WI38 (cell line): ENCODE results near the gene GH2.
"Not testable (repeated sequence)": the region's sequence is repeated elsewhere in the genome, so short reads cannot be mapped to it uniquely, and the experiment has no call there.

Experiments
- H3K4me3 ChIP-seq: 2 replicates; pipeline ENCODE4 v1.5.1; 2011; ENCODE audit warnings: low read depth, mild to moderate bottlenecking, control low read depth, low read length
- TF ChIP-seq, protein P1 (sequence below): IDR thresholded peaks from 2 replicates; pipeline ENCODE4 v1.5.1; 2012; ENCODE audit warnings: low read depth, mild to moderate bottlenecking, control low read depth, low read length

The GH2 gene

DNA sequence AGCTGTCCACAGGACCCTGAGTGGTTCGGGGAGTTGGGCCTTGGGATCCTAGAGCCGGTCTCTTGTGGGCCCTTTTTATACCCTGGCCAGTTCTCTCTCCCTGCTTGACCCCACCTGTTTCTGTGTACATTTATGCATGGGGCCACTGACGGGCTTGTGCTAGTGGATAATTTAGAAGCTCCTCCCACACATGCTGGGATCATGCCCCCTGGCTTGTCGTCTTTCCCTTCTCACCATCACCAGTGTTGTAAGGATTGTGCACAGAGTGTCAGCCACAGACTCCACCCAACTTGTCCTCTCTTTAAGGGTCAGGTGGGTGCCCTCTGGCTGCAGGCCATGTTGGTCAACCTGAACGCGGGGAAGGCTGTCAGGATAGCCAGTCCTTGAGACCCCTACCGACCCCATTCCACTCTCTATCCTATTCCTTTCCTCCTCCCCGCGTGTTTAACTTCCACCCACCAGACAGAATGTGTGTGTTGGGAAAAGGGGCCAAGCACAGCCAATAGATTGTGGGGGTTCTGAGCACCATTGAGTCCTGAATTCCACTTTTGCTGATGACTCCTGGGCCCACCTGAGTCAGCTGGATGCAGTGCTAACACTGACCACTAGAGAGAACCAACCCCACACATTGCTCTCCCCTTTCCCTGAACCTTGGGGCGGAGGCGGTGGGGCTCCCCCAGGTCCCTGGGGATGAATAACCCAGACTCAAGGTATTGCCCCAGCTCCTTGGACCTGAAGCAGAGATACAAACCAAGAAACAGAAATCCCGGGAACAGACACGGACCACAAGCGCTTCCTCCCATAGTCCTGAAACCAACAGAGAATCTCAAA, 15.0 kb upstream of the GH2 start, which contains the start of gene CSH1:
Gene CSH1, minus strand, starts transcription at position 51 of the 831 bp plus-strand sequence. CDS start 63 bp downstream, outside the sequence.
- not testable (repeated sequence) for H3K4me3 ChIP-seq

DNA sequence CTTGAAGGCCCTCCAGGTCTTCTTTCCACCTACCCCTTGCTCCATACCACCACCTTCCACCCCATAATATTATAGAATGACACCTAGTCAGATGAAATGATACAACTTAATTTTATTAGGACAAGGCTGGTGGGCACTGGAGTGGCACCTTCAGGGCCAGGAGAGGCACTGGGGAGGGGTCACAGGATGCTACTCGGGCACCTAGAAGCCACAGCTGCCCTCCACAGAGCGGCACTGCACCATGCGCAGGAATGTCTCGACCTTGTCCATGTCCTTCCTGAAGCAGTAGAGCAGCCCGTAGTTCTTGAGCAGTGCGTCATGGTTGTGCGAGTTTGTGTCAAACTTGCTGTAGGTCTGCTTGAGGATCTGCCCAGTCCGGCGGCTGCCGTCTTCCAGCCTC, 13.1 kb upstream of the GH2 start:
- not testable (repeated sequence) for H3K4me3 ChIP-seq

DNA sequence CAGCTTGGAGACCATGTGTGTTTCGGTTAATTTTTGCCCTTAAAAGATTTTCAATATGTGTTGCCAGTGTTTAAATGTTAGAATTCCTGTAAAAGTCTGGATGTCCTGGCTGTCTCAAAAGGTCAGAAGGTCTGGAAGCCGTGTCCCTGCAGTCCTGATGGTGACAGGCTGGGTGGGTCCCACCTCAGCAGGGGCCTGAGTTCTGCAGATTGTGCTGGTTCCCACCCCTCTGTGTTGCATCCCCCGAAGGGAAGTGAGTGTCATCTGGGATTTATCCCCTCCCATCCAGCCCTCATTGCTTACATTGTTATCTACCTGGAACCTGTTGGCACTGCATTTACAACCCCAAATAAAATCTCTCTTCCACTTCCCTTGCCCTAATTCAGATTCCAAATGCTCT, 12.3 kb upstream of the GH2 start:
- H3K4me3 ChIP-seq = not testable (repeated sequence)

DNA sequence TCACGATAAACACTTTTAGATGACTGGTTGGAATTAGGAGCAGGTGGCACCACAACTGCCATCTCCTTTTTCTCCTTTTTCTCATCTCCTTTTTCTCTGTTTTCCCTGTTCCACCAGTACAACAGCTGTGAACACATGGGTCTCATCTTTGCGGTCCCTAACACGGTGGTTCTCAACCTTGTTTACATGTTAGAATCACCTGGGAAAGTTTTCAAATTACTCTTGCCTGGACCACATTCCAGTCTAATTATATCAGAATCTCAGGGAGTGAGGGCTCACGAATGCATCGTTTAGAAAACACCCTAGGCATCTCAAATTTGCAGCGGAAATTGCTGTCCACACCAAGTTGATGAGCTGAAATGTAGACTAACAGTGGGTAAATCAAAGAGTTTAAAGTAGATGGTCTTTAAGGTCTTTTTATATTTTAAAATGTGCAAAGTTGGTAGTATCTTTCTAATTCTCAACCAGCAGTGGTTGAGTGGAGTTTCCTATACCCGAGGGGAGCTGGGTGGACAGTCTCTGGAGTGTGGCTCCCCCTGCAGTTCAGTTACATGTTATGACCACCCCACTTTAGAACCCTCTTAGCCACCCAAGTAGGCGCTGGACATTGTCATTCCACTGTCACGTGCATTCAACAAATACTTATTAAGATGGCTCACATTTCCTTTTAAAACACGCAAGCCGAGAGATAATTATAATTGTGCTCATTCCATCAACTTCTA, 10.7 kb upstream of the GH2 start:
- not testable (repeated sequence) for H3K4me3 ChIP-seq

DNA sequence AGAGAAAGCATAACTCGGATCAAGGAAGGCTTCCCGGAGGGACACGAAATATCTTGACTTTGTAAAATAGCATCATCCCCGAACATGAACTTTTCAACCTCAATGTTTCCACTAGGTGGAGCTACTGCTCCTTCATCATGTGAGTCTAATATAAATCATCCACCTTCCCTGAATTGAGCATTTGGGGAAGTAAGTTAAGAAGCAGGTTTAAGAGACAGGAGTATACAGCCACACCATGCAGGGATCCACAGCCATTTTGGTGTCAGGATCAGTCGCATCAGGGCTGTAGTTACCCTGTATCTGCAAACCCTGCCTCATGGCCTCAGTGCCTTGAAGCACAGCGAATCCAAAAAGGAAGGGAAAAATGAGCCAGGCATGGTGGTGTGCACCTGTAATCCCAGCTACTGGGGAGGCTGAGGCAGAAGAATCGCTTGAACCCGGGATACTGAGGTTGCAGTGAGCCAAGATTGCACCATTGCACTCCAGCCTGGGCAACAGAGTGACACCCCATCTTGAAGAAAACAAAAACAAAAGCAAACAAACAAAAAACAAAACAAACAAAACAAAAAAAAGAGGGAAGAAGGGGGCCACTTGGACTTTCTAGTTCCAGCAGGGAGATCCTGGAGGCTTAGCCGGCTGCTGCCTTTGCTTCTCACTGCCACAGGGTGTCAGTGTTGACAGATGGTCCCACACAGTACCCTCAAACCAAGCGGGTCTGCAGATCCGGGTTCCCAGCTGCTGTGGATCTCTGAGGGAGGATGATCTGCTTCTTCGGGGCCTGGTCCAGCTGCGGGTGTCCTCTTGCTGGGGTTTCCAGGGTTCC, 7.5 kb upstream of the GH2 start:
- H3K4me3 ChIP-seq = not testable (repeated sequence)
- TF ChIP-seq, protein P1, sequence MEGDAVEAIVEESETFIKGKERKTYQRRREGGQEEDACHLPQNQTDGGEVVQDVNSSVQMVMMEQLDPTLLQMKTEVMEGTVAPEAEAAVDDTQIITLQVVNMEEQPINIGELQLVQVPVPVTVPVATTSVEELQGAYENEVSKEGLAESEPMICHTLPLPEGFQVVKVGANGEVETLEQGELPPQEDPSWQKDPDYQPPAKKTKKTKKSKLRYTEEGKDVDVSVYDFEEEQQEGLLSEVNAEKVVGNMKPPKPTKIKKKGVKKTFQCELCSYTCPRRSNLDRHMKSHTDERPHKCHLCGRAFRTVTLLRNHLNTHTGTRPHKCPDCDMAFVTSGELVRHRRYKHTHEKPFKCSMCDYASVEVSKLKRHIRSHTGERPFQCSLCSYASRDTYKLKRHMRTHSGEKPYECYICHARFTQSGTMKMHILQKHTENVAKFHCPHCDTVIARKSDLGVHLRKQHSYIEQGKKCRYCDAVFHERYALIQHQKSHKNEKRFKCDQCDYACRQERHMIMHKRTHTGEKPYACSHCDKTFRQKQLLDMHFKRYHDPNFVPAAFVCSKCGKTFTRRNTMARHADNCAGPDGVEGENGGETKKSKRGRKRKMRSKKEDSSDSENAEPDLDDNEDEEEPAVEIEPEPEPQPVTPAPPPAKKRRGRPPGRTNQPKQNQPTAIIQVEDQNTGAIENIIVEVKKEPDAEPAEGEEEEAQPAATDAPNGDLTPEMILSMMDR = peak; percentile 39; the same call in 1 of the 2 replicates

DNA sequence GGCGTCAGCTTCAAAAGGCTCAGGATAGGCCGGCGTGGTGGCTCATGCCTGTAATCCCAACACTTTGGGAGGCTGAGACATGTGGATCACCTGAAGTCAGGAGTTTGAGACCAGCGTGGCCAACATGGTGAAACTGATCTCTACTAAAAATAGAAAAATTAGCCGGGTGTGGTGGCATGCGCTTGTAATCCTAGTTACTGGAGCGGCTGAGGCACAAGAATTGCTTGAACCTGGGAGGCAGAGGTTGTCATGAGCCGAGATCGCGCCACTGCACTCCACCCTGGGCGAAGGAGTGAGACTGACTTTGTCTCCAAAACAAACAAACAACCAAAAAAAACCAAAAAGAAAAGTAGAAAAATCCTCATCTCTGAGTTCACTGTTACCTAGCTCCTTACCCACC, 3.4 kb upstream of the GH2 start:
- H3K4me3 ChIP-seq = not testable (repeated sequence)

DNA sequence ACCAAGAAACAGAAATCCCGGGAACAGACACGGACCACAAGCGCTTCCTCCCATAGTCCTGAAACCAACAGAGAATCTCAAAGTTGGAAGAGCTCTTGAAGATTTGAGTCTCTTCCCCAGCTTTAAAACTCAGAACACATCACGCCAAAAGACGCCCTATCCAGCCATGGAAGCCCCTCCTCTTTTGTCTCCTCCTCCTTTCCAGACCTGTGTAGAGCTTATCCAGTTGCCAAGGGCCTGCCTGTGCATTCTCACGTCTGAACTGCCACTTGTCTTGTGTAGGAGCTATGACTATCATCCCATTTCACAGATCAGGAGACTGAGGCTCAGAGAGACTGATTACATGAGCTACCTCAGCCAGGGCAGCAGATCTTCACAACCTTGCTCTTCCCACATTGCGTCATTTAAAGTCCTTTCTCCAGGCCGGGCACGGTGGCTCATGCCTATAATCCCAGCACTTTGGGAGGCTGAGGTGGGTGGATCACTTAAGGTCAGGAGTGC, 932 bp upstream of the GH2 start:
- H3K4me3 ChIP-seq = not testable (repeated sequence)

DNA sequence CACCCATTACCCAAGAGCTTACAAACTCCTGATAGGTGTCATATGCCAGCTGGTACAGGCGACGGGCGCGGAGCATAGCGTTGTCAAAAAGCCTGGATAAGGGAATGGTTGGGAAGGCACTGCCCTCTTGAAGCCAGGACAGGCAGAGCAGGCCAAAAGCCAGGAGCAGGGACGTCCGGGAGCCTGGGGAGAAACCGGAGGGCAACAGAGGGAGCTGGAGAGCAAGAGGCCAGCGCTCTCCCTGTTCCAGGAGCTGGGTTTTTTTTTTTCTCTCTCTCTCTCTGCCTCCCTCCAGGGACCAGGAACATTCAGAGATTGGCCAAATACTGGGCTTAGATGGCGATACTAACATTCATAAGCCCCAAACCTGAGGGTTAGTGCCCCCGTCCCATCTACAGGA, 407 bp downstream of the GH2 start:
- H3K4me3 ChIP-seq = not testable (repeated sequence)

DNA sequence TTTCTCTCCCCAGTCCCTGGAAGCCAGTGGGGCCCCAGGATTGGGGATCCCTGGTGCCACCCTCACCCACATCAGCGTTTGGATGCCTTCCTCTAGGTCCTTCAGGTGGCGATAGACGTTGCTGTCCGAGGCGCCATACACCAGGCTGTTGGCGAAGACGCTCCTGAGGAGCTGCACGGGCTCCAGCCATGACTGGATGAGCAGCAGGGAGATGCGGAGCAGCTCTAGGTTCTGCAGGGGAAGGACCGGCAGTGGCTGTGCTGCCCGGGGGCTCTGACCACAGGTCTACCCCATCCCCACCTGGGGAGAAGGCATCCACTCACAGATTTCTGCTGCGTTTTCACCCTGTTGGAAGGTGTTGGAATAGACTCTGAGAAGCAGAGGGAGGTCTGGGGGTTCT, 1.0 kb downstream of the GH2 start:
- TF ChIP-seq, protein P1 = no peak
- H3K4me3 ChIP-seq = no peak overlapping the region

DNA sequence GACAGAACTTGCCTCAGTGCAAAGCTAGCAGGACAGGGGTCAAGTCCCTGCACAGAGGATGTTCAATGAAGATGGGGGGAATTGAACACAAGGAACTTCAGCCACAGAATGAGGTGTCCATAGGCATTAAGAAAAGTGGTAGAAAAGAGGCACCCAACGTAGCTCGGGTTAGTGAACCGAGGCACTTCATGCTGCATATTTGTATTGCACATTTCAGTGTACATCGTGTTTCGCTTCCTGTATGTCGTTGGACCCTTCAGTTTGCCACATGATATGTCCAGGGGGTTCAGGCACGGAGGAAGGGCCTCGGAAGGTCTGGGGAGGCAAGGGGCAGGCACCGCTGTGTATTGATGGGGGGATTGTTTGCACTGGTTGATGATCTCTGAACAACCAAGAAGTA, 3.3 kb downstream of the GH2 start:
- H3K4me3 ChIP-seq = not testable (repeated sequence)

DNA sequence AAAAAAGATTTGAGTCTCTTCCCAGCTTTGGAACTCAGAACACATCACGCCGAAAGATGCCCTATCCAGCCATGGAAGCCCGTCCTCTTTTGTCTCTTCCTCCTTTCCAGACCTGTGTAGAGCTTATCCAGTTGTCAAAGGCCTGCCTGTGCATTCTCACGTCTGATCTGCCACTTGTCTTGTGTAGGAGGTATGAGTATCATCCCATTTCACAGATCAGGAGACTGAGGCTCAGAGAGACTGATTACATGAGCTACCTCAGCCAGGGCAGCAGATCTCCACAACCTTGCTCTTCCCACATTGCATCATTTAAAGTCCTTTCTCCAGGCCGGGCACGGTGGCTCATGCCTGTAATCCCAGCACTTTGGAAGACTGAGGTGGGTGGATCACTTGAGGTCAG, 7.1 kb downstream of the GH2 start:
- H3K4me3 ChIP-seq = not testable (repeated sequence)

DNA sequence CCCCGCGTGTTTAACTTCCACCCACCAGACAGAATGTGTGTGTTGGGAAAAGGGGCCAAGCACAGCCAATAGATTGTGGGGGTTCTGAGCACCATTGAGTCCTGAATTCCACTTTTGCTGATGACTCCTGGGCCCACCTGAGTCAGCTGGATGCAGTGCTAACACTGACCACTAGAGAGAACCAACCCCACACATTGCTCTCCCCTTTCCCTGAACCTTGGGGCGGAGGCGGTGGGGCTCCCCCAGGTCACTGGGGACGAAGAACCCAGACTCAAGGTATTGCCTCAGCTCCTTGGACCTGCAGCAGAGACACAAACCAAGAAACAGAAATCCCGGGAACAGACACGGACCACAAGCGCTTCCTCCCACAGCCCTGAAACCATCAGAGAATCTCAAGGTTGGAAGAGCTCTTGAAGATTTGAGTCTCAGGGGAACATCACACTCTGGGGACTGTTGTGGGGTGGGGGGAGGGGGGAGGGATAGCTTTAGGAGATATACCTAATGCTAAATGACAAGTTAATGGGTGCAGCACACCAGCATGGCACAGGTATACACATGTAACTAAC, 7.6 kb downstream of the GH2 start:
- not testable (repeated sequence) for H3K4me3 ChIP-seq

DNA sequence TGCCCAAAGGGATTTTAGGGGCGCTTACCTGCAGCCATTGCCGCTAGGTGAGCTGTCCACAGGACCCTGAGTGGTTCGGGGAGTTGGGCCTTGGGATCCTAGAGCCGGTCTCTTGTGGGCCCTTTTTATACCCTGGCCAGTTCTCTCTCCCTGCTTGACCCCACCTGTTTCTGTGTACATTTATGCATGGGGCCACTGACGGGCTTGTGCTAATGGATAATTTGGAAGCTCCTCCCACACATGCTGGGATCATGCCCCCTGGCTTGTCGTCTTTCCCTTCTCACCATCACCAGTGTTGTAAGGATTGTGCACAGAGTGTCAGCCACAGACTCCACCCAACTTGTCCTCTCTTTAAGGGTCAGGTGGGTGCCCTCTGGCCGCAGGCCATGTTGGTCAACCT, 8.2 kb downstream of the GH2 start, which contains the start of gene CSH2:
Gene CSH2, minus strand, starts transcription at position 101 of the 400 bp plus-strand sequence. Its CDS starts 63 bp downstream, at position 38.
- H3K4me3 ChIP-seq = not testable (repeated sequence)

DNA sequence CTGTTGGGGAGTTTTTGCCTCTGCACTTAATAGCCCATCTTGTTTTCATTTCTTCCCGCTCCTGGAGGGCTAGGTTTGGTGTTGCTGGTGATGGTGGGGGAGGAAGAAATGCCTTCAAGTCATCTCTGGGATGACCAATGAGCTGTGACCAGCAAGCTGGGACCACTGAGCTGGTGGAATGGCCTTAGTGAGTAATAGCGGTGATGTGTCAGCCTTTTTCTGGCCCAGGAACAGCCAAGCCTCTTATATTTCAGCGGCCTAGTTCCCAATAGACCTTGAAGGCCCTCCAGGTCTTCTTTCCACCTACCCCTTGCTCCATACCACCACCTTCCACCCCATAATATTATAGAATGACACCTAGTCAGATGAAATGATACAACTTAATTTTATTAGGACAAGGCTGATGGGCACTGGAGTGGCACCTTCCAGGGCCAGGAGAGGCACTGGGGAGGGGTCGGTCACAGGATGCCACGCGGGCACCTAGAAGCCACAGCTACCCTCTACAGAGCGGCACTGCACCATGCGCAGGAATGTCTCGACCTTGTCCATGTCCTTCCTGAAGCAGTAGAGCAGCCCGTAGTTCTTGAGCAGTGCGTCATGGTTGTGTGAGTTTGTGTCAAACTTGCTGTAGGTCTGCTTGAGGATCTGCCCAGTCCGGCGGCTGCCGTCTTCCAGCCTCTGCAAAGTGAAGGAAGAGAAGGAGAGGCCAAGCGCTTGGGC, 9.9 kb downstream of the GH2 start:
- H3K4me3 ChIP-seq = not testable (repeated sequence)

DNA sequence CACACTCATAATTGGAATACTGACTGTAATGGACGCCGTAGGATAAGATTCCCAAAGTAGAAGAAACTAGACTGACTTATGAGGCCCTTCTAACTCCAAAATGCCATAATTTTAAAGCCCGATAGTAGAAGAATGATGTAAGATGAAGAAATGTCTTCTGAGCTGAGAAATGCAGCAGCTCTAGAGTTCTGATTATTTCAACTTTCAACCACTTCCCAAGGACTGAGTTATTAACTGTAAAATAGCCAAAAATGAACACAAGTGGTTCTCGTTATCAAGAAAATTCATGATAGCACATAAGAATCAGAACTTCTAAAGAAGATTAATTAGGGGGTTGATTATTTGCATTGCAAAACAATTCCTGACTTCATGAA, 11.5 kb downstream of the GH2 start:
- not testable (repeated sequence) for H3K4me3 ChIP-seq

DNA sequence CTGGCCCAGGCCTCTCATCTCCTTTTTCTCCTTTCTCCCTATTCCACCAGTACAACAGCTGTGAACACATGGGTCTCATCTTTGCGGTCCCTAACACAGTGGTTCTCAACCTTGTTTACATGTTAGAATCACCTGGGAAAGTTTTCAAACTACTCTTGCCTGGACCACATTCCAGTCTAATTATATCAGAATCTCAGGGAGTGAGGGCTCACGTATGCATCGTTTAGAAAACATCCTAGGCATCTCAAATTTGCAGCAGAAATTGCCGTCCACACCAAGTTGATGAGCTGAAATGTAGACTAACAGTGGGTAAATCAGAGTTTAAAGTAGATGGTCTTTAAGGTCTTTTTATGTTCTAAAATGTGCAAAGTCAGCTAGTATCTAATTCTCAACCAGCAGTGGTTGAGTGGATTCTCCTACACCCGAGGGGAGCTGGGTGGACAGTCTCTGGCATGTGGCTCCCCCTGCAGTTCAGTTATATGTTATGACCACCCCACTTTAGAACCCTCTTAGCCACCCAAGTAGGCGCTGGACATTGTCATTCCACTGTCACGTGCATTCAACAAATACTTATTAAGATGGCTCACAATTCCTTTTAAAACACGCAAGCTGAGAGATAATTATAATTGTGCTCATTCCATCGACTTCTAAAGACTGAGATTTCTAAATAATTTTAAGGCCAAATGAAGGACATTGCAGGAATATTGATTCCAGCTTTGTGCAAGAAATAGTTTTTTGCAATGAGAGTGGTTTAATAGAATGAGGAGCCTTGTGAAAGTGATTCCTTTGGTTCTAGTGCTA, 12.1 kb downstream of the GH2 start:
- H3K4me3 ChIP-seq = not testable (repeated sequence)
